Measurements from ENCODE around the gene SBK2. TPM values are rescaled to one million over a fixed set of nuclear protein-coding genes. Genes with fewer than 3 reads are reported as not detected.

SBK2 gene
- total and polyA plus RNA-seq, 9 of the 15 experiments (the other 6 are each of a cell fraction or from before 2014, with no cell fraction given): not detected

GRCh38 chr19:55519451-55520311 is 17.3 kb downstream of the SBK2 start (continued):
- TF ChIP-seq, protein P1, sequence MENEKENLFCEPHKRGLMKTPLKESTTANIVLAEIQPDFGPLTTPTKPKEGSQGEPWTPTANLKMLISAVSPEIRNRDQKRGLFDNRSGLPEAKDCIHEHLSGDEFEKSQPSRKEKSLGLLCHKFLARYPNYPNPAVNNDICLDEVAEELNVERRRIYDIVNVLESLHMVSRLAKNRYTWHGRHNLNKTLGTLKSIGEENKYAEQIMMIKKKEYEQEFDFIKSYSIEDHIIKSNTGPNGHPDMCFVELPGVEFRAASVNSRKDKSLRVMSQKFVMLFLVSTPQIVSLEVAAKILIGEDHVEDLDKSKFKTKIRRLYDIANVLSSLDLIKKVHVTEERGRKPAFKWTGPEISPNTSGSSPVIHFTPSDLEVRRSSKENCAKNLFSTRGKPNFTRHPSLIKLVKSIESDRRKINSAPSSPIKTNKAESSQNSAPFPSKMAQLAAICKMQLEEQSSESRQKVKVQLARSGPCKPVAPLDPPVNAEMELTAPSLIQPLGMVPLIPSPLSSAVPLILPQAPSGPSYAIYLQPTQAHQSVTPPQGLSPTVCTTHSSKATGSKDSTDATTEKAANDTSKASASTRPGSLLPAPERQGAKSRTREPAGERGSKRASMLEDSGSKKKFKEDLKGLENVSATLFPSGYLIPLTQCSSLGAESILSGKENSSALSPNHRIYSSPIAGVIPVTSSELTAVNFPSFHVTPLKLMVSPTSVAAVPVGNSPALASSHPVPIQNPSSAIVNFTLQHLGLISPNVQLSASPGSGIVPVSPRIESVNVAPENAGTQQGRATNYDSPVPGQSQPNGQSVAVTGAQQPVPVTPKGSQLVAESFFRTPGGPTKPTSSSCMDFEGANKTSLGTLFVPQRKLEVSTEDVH (IDR thresholded peaks at IDR 0.05; ENCODE audit: low read depth, partially characterized antibody): no peak
- TF ChIP-seq ATF7 (IDR thresholded peaks at IDR 0.05): peak; percentile 91; the same call in 1 of the 2 replicates
- TF ChIP-seq DEAF1 (CRISPR knock-in tag; IDR thresholded peaks at IDR 0.05): no peak
- no peak for TF ChIP-seq KLF13 (tag; IDR thresholded peaks at IDR 0.05; ENCODE audit: borderline replicate concordance, low read depth)
- TF ChIP-seq CEBPB (tag; IDR thresholded peaks at IDR 0.05): 0 out of 2 replicates have a peak, but pooled peaks have one; percentile 9
- TF ChIP-seq ZNF175 (CRISPR knock-in tag; IDR thresholded peaks at IDR 0.05; ENCODE audit: low read depth): 0 out of 2 replicates have a peak, but pooled peaks have one; percentile 12
- TF ChIP-seq ZNF717 (CRISPR knock-in tag; IDR thresholded peaks at IDR 0.05): no peak
- TF ChIP-seq, protein P2, sequence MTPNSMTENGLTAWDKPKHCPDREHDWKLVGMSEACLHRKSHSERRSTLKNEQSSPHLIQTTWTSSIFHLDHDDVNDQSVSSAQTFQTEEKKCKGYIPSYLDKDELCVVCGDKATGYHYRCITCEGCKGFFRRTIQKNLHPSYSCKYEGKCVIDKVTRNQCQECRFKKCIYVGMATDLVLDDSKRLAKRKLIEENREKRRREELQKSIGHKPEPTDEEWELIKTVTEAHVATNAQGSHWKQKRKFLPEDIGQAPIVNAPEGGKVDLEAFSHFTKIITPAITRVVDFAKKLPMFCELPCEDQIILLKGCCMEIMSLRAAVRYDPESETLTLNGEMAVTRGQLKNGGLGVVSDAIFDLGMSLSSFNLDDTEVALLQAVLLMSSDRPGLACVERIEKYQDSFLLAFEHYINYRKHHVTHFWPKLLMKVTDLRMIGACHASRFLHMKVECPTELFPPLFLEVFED (CRISPR knock-in tag; conservative IDR thresholded peaks at IDR 0.05): peak; percentile 69; the same call in 1 of the 2 replicates
- TF ChIP-seq SOX6 (IDR thresholded peaks at IDR 0.05): no peak
- TF ChIP-seq THAP7 (CRISPR knock-in tag; IDR thresholded peaks at IDR 0.05): no peak
- no peak for TF ChIP-seq SAP30 (IDR thresholded peaks at IDR 0.05; ENCODE audit: borderline replicate concordance, insufficient read depth, low read depth, low read length, poor library complexity, severe bottlenecking)
- no peak for TF ChIP-seq ZNF445 (CRISPR knock-in tag; IDR thresholded peaks at IDR 0.05; ENCODE audit: low read depth)
- peak; percentile 42; the same call in 1 of the 2 replicates for TF ChIP-seq ELF4 (CRISPR knock-in tag; IDR thresholded peaks at IDR 0.05)
- TF ChIP-seq ZFP36 (IDR thresholded peaks at IDR 0.05; ENCODE audit: low read depth, low read length, partially characterized antibody): no peak
- TF ChIP-seq MTA1 (IDR thresholded peaks at IDR 0.05; ENCODE audit: borderline replicate concordance): no peak
- TF ChIP-seq ILF3 (IDR thresholded peaks at IDR 0.05; ENCODE audit: borderline replicate concordance): no peak
- peak; percentile 79; the same call in 1 of the 2 replicates for TF ChIP-seq JUND (IDR thresholded peaks at IDR 0.05; ENCODE audit: borderline replicate concordance, low read depth, low read length)
- TF ChIP-seq JUND (tag; IDR thresholded peaks at IDR 0.05; ENCODE audit: borderline replicate concordance, low read depth, low read length): peak; percentile 75; the same call in 2 of the 3 replicates
- TF ChIP-seq ZNF324 (CRISPR knock-in tag; IDR thresholded peaks at IDR 0.05): no peak
- no peak for TF ChIP-seq NFIC (IDR thresholded peaks at IDR 0.05)
- no peak for TF ChIP-seq EZH2 (IDR thresholded peaks at IDR 0.05; ENCODE audit: borderline replicate concordance, low read depth, low read length)
- TF ChIP-seq POLR2B (IDR thresholded peaks at IDR 0.05; ENCODE audit: low read depth, partially characterized antibody): no peak
